ENCODE results near the gene KIAA0513.

DNA sequence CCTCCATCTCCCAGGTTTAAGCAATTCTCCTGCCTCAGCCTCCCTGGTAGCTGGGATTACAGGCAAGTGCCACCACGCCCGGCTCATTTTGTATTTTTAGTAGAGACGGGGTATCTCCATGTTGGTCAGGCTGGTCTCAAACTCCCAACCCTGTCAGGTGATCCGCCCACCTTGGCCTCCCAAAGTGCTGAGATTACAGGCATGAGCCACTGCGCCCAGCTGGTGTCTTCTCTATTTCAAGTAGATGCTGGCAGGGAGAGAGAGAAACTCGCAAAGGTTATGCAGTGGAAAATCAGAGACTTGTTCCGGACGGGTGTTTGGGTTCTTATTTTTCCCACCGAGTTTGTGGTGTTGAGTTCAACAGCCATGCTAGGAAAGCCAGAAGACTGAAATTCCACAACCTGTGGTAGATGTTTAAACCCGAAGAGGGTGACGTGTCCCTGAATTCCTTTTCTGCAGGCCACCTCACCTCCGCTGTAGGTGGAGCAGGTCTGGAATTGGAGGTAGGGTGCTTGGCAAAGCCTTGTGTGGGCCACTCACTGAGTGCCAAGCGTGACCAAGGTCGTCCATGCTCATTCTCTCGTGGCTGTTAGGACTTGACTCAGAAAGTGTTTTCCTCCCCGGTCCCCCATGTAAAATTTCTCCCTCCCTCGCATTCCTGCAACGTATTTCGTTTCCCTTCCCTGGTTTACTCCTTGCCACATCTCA, 8.9 kb upstream of the KIAA0513 start:
- TF ChIP-seq POLR2A (IDR thresholded peaks at IDR 0.05) (no peak), CTCF (IDR thresholded peaks at IDR 0.05 in 4 of 5, conservative IDR thresholded peaks at IDR 0.05 in 1 of 5) (no peak)

Measured in gastrocnemius medialis (tissue), 4 donors.